GM12878 (cell line): ENCODE data around the gene PSMF1. TPM values are rescaled to one million over a fixed set of nuclear protein-coding genes. Genes with fewer than 3 reads are reported as not detected.

Experiments used
- ATAC-seq: fragments of 200-7000 bp; cut with Tn5 transposase; 3 replicates; pipeline ENCODE4 v1.9.1; 2020; ENCODE audit warnings: mild to moderate bottlenecking, moderate library complexity
- BruUV-seq: library from RNA; stranded (reverse); fragments of 400-500 nt; replicated peaks from 2 replicates; lab custom pipeline; 2021; lab: Mats Ljungman, UMichigan
- CTCF ChIA-PET: fragments of 300-600 bp; sonication (Branson Sonifier 250); formaldehyde crosslinking; extraction: SDS; loops from one replicate; lab custom pipeline; 2021; ENCODE audit warnings: inconsistent platforms; lab: Yijun Ruan, JAX
- POLR2A ChIA-PET: fragments of 350-600 bp; formaldehyde crosslinking; extraction: SDS; loops from one replicate; lab custom pipeline; 2021; ENCODE audit warnings: inconsistent platforms; lab: Charles Lee
- RAD21 ChIA-PET: fragments of 300-600 bp; sonication (Branson Sonifier 250); formaldehyde crosslinking; loops from one replicate; lab custom pipeline; 2023; ENCODE audit warnings: antibody characterized with exemption; ENCODE audit not compliant: unreplicated experiment; lab: Charles Lee
- SMC1A ChIA-PET: fragments of 300-600 bp; sonication (Branson Sonifier 250); formaldehyde crosslinking; loops from one replicate; lab custom pipeline; 2023; ENCODE audit not compliant: unreplicated experiment, uncharacterized antibody; lab: Charles Lee
- DNase-seq: peaks from one replicate; pipeline ENCODE4 v3.0.0-alpha.2; 2011; ENCODE audit warnings: low read depth, low spot score
- FAIRE-seq: peaks from 3 replicates; lab custom pipeline; 2011; peaks lifted over from hg19 to GRCh38; lab: Jason Lieb, UNC
- H2AFZ ChIP-seq: 2 replicates; pipeline ENCODE4 v1.6.0; 2011; ENCODE audit warnings: low read depth, low read length, control low read depth; ENCODE audit not compliant: control insufficient read depth
- H3K27ac ChIP-seq: 2 replicates; pipeline ENCODE4 v1.5.1; 2011; ENCODE audit warnings: control low read depth; ENCODE audit not compliant: control insufficient read depth, insufficient read depth
- H3K27me3 ChIP-seq, 2 experiments: replicated peaks in 1 of 2; 2 replicates each; pipeline versions ENCODE4 v1.6.0 to v1.6.1; 2011; ENCODE audit warnings: low read length in 1 of 2; ENCODE audit not compliant: control insufficient read depth in 2 of 2, insufficient read depth in 2 of 2
- H3K36me3 ChIP-seq, 2 experiments: 2 replicates each; pipeline ENCODE4 v1.5.1; 2011; ENCODE audit warnings: low read length in 1 of 2; ENCODE audit not compliant: control insufficient read depth in 2 of 2, insufficient read depth in 2 of 2
- H3K4me1 ChIP-seq: 2 replicates; pipeline ENCODE4 v1.6.1; 2011; ENCODE audit warnings: mild to moderate bottlenecking, low read length, moderate library complexity, mixed read lengths; ENCODE audit not compliant: control insufficient read depth, insufficient read depth
- H3K4me2 ChIP-seq: 2 replicates; pipeline ENCODE4 v1.6.0; 2011; ENCODE audit warnings: control low read depth; ENCODE audit not compliant: control insufficient read depth, insufficient read depth
- H3K4me3 ChIP-seq: fragments of 200-600 bp; sonication (generic); 2 replicates; pipeline ENCODE4 v1.5.1; 2016
- H3K79me2 ChIP-seq: 2 replicates; pipeline ENCODE4 v1.6.0; 2011; ENCODE audit warnings: low read length; ENCODE audit not compliant: control insufficient read depth, insufficient read depth
- H3K9ac ChIP-seq: 2 replicates; pipeline ENCODE4 v1.8.0; 2011; ENCODE audit warnings: low read length, control low read depth, mixed read lengths; ENCODE audit not compliant: control insufficient read depth, insufficient read depth
- H3K9me3 ChIP-seq: replicated peaks from 3 replicates; pipeline ENCODE4 v1.5.1; 2011; ENCODE audit warnings: mild to moderate bottlenecking, low read length; ENCODE audit not compliant: control insufficient read depth, insufficient read depth
- H4K20me1 ChIP-seq: 2 replicates; pipeline ENCODE4 v1.6.0; 2011; ENCODE audit not compliant: control insufficient read depth, insufficient read depth
- BACH1 ChIP-seq: fragments of 450-650 bp; IDR thresholded peaks from 2 replicates; pipeline ENCODE4 v1.6.1; 2017; ENCODE audit warnings: mild to moderate bottlenecking, borderline replicate concordance
- BMI1 ChIP-seq: fragments of 450-650 bp; IDR thresholded peaks from 2 replicates; pipeline ENCODE4 v1.6.1; 2016; ENCODE audit warnings: mild to moderate bottlenecking, moderate library complexity, borderline replicate concordance
- CREM ChIP-seq: IDR thresholded peaks from 2 replicates; pipeline ENCODE4 v1.6.1; 2014; ENCODE audit warnings: antibody characterized with exemption, low read depth
- ELK1 ChIP-seq: IDR thresholded peaks from 2 replicates; pipeline ENCODE4 v1.6.1; 2012; ENCODE audit warnings: low read depth, low read length, improper control_type of control experiment
- ESRRA ChIP-seq: IDR thresholded peaks from 2 replicates; pipeline ENCODE4 v1.6.1; 2012; ENCODE audit warnings: mild to moderate bottlenecking, low read length, improper control_type of control experiment
- HDAC2 ChIP-seq: fragments of 200-600 bp; sonication (generic); IDR thresholded peaks from 2 replicates; pipeline ENCODE4 v1.6.1; 2017
- JUNB ChIP-seq: IDR thresholded peaks from 2 replicates; pipeline ENCODE4 v1.6.1; 2016; ENCODE audit warnings: antibody characterized with exemption, mild to moderate bottlenecking
- KDM1A ChIP-seq: fragments of 200-600 bp; sonication (generic); IDR thresholded peaks from 2 replicates; pipeline ENCODE4 v1.6.1; 2016; ENCODE audit warnings: borderline replicate concordance
- NFYA ChIP-seq: IDR thresholded peaks from 2 replicates; pipeline ENCODE4 v1.6.1; 2011; ENCODE audit warnings: low read depth, mild to moderate bottlenecking, low read length, improper control_type of control experiment, borderline replicate concordance
- NR2C2 ChIP-seq: IDR thresholded peaks from 2 replicates; pipeline ENCODE4 v1.6.1; 2011; ENCODE audit warnings: borderline replicate concordance, low read depth; ENCODE audit not compliant: control insufficient read depth, insufficient read length
- PRDM15 ChIP-seq: fragments of 450-650 bp; formaldehyde crosslinking; IDR thresholded peaks from 2 replicates; pipeline ENCODE4 v1.4.0; 2020; ENCODE audit warnings: mild to moderate bottlenecking, moderate library complexity
- RBBP5 ChIP-seq: fragments of 200-600 bp; sonication (generic); conservative IDR thresholded peaks from 2 replicates; pipeline ENCODE4 v1.6.1; 2016
- STAT1 ChIP-seq: fragments of 450-650 bp; conservative IDR thresholded peaks from 2 replicates; pipeline ENCODE4 v1.6.1; 2014; ENCODE audit warnings: antibody characterized with exemption, mild to moderate bottlenecking
- TCF12 ChIP-seq: IDR thresholded peaks from 2 replicates; pipeline ENCODE4 v1.6.1; 2011; ENCODE audit warnings: low read depth, mild to moderate bottlenecking, low read length
- YBX1 ChIP-seq: fragments of 450-650 bp; IDR thresholded peaks from 2 replicates; pipeline ENCODE4 v1.6.1; 2016; ENCODE audit warnings: antibody characterized with exemption
- ZNF24 ChIP-seq: fragments of 450-650 bp; IDR thresholded peaks from 2 replicates; pipeline ENCODE4 v1.6.1; 2017; ENCODE audit warnings: antibody characterized with exemption, mild to moderate bottlenecking
- ZNF592 ChIP-seq: fragments of 450-650 bp; IDR thresholded peaks from 2 replicates; pipeline ENCODE4 v1.6.1; 2017; ENCODE audit warnings: mild to moderate bottlenecking, moderate library complexity
- WGBS: methylation state at CpG from one replicate; pipeline ENCODE4 v1.1.6; 2016; ENCODE audit warnings: low lambda C conversion rate; ENCODE audit not compliant: insufficient replicate concordance, insufficient coverage; ENCODE audit errors: missing lambda C conversion rate; 5-methylcytosine and 5-hydroxymethylcytosine counted together
- in situ Hi-C: fragments of 300-500 bp; cut with MboI; formaldehyde crosslinking; loops from 9 replicates; pipeline ENCODE4 v1.14.3; 2018; ENCODE audit warnings: mixed read lengths
- intact Hi-C: fragments of 100-400 bp; cut with micrococcal nuclease; formaldehyde crosslinking; loops from one replicate; pipeline ENCODE4 v1.14.2; 2022; ENCODE audit not compliant: unreplicated experiment
- polyA plus RNA-seq, 11 experiments: library from polyadenylated mRNA; depleted of rRNA in 4 of 11; unstranded in 6 of 11; stranded (reverse) in 5 of 11; fragments of >200 nt; fragmentation: Nextera tagmentation in 4 of 11; fragmentation: Illumina TruSeq in 1 of 11; extraction: Ambion mirVana in 4 of 11; extraction: Trizol in 1 of 11; gene quantifications; 1 replicate in 1 of 11; 2 replicates in 10 of 11; pipeline versions ENCODE4 v1.2.1 to v1.2.3, GENCODE V29; 2011 to 2016; ENCODE audit warnings: inconsistent platforms in 2 of 11, missing spikeins in 2 of 11, low read depth in 1 of 11
- total RNA-seq, 4 experiments: library from RNA; depleted of rRNA in 3 of 4; stranded (reverse); fragments of >200 nt in 3 of 4; fragmentation: Illumina TruSeq in 1 of 4; extraction: Trizol in 1 of 4; gene quantifications; 2 replicates each; pipeline versions ENCODE4 v1.2.1 to v1.2.3, GENCODE V29; 2013 to 2021

The PSMF1 gene
- total and polyA plus RNA-seq, 10 of the 15 experiments (the other 5 are each of a cell fraction or from before 2014, with no cell fraction given): 14.2 to 173 (median 40.6) TPM

GRCh38 chr20:1183153-1183552 is 64.8 kb downstream of the PSMF1 start (continued):
- TF ChIP-seq ZNF592 (no peak), CREM (no peak), RBBP5 (no peak), YBX1 (no peak), NR2C2 (no peak)
- TF ChIP-seq, all 136 proteins: peak for 0

- 50% methylated on average over 13 of the region's 13 CpGs for WGBS
- TF ChIP-seq ELK1 (no peak), HDAC2 (no peak), TCF12 (no peak), JUNB (no peak), RBBP5 (no peak), BACH1 (no peak), ESRRA (no peak), BMI1 (no peak), NFYA (no peak), STAT1 (no peak), PRDM15 (no peak), ZNF24 (no peak), KDM1A (no peak)
Measured at GRCh38 chr20:1184260-1184637, 65.8 kb downstream of the PSMF1 start.

More at GRCh38 chr20:1184260-1184637, 65.8 kb downstream of the PSMF1 start:
- Histone ChIP-seq H3K4me2 (no peak overlapping the region), H2AFZ (no peak overlapping the region), H3K9ac (no peak overlapping the region), H3K4me1 (no peaks in the 10 kb centered on the region), H3K79me2 (no peaks in the 10 kb centered on the region), H3K9me3 (no peaks in the 10 kb centered on the region), H4K20me1 (no peaks in the 10 kb centered on the region), H3K27ac (no peak overlapping the region), H3K36me3 (no peaks in the 10 kb centered on the region), H3K4me3 (no peak overlapping the region), H3K27me3 (peaks cover 2 to 4% of the 10 kb centered on the region in 2 experiments; a peak in 3 of 4 replicates)
- no TSS peak for BruUV-seq
- FAIRE-seq: no peak
- CTCF ChIA-PET: no interaction called here
- RAD21 ChIA-PET: interaction anchor here (0.9 kb wide), 1 partner anchor 9 kb away, joined by 3 read pairs; no protein-coding TSS in a partner anchor
- DNase-seq: no peak
- ATAC-seq: no peak
- in situ Hi-C loops (no loop called here), intact Hi-C loops (no loop called here)
- SMC1A ChIA-PET: interaction anchor here (1.1 kb wide), 1 partner anchor 12 kb away, joined by 3 read pairs; no protein-coding TSS in a partner anchor
- POLR2A ChIA-PET: no interaction called here
